HL-60/S4 (cell line): ENCODE measurements around the gene STUM.

Experiments used
- in situ Hi-C: fragments of 300-500 bp; cut with MboI; formaldehyde crosslinking; loops from 2 replicates; pipeline ENCODE4 v1.14.3; 2022; ENCODE audit warnings: low sequenced_read_pairs

The STUM gene

DNA sequence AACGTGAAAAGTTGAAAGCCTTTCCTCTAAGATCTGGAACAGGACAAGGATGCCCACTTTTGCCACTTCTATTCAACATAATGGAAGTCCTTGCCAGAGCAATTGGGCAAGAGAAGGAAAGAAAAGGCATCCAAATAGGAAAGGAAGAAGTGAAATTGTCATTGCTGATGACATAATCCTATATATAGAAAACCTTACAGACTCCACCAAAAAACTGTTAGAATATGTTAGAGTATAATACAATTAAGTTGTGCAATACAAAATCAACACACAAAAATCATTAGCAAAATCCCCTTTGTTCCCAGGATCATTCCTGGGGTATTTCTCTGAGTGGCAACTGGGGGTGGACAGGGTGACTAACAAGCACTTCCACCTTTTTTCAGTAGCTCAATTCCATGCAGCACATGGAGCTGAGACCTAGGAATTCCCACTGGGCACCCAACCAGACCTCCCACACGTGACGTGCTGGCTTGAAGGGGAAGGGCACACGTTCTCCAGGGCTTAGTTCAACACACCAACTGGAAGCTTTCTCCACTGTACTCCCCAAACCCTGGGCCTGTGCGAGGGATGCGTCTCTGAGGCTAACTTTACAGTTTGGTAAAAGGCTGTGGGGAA lies 9.6 kb downstream of the STUM start:
- in situ Hi-C loops: no loop called here

DNA sequence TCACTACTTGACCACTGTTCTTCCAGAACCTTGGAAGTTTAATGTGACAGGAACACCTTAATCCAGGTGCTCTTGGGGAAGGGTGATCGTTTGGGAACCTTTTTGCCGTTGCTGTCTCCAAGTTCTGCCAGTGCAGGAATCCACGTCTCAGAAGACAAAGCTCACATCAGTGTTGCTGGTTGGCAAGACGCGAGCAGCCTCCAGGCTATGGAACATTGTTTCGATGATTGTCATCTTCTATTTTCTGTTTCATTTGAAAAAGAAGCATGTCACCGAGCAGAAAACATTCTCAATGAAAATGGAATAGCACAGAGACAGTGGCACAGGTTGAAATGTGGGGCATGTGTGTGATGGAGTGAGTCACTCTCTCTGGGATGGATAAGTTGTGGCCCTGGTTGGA lies 11.7 kb downstream of the STUM start:
- in situ Hi-C loops: no loop called here

DNA sequence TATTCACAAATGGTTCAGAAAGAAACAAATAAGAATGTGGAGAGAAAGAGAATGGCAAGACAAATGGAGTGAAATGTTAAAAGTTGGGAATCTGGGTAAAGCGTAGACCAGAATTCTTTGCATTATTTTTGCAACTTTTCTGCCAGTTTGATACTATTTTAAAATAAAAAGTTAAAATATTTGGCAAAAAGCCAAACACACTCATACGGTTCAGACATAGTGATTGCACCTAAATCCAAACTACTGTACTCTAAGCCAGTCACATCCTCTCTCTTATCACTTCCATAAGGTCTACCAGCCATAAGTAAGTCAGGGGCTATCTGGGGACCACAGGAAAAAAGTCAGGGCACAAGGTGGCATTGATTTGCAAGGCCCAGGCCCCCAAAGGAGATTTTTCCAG lies 14.4 kb downstream of the STUM start:
- in situ Hi-C loops: no loop called here

DNA sequence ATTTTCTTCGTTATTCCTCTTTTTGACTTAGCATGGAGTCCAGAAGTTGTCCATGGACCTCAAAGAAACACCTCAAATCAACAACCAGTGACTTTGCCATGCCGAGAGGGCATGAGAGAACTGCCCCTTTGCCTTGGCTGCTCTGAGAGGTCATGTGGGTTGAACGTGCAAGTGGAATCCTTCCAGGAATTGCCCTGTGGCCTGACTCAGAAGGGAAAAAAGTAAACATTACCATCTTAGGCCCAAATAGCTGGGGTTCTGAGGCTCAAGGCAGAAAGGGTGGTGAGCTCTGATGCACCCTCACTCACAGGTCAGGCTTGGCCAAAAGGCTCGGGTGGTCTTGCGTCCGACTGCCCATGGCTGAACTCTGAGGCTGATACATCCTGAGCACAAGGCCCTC lies 15.1 kb downstream of the STUM start:
- in situ Hi-C loops: no loop called here

DNA sequence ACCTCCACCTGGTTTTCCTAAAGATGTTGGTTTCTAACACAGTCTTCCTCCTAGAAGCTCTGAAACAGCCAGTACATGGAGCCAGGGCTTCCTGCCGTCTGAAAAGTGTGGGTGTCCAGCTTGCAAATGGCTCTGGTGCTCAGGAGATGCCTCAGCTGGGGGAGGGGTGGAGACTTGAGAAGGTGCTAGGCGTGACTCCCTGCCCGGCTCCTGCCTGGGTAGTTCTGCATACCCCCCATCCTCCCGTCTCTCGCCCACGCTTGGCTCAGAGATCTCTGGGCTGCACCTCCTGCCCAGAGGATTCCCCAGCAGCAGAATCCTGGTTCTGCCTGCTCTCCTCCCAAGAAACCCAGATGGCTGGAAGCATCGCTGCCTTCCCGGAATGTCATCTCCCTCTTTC lies 16.9 kb downstream of the STUM start:
- in situ Hi-C loops: no loop called here

DNA sequence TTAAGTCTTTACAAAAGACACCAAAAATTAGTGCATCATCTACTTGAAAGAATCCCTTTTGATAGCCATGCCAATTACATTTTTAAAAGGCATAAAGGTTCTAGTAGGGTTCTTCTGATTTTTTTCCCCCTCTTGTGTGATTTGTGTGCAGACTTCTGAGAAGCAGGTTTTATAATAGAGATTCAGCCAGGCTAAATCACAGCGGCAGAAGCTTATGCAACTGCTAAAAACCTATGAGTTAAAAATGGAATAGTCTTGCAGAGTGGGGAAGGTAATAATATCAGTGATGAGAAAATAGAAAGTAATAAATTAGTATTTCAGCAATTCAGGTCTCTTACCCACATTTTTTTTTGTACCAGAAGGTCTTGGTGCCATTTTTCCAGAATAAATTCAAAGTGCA lies 17.7 kb downstream of the STUM start:
- in situ Hi-C loops: no loop called here

DNA sequence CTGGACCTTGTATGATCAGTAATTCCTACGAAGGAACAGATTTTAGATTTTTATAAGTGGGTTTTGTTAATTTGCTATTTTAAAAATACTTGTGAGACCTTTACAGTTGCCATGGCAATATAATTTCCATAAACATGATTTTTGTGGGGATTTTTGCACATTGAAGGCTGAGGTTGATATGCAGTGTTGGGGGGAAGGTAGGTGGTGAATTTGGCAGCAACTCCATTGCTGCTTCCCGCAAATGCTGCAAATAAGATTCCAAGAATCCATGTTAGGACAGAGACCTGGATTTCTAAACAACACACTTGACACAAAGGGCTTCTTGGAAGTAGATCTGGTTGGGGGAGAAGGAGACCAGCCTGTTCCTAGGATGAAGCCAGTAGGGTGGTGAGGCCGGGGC lies 18.2 kb downstream of the STUM start:
- in situ Hi-C loops: no loop called here

DNA sequence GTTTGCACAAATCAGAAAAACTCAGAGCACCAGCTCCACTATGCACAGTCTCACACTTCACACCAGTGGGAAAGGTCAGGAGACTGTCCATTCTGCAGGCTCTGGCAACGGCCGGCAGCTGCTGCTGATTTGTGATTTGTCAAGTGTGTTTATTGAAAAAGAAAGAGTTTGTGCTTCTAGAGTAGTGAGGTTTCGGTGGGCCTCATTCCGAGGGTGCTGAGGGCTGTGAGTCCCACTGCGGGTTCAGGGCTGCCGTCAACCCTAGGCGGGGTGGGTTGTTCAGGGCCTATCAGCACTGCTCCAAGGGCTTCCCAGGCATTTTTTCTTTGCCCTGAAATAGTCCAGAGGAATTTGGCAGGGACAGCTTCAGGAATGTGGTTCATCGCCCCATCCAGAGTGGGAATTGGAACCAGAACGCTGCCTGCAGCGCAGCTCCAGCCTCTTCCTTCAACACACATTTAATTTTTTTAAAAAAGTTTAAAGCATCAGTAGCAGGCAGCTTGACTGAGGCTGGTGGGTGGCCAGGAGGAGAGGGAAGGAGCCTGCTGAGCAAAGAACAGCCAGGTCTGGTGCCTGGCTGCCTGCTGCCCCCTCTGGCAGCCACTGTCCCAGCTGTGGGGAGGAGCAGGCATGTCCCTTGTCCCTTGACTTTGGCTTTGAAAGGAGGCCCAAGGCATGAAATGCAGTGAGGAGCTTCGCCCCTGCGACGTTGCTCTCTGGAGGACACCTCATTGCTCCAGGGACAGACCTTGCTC lies 19.7 kb downstream of the STUM start:
- in situ Hi-C loops: no loop called here

DNA sequence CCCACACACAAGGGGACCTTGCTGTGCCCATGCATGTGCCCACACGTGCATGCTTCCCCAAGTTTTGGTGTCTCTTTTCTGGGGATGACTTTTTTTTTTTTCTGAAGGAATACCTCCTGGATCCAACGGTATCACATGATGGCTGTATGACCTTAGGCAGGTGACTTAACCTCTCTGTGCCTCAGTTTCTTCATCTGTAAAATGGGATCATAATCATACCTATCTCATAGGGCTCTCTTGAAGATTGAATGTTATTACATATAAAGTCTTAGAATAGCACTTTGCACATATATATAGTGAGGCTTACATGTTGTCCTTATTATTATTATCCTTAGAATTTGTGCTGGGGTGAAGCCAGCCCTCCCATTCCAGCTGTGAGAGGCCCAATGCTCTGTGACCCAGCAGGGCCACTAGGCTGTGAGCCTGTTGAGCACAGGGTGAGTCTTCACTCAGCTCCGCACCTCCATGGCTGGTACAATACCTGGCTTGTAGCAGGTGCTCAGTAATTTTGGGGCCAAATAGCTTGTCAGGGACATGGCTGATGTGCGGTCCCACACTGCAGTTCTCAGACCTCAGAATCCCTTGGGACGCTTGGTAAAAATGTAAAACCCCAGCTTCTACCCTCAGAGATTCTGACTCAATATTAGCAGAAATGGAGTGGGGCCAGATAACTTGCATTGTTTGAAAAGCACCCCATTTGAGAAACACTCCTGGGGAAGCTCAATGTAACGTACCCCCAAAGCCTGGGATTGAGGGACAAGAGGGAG lies 20.6 kb downstream of the STUM start:
- in situ Hi-C loops: no loop called here

DNA sequence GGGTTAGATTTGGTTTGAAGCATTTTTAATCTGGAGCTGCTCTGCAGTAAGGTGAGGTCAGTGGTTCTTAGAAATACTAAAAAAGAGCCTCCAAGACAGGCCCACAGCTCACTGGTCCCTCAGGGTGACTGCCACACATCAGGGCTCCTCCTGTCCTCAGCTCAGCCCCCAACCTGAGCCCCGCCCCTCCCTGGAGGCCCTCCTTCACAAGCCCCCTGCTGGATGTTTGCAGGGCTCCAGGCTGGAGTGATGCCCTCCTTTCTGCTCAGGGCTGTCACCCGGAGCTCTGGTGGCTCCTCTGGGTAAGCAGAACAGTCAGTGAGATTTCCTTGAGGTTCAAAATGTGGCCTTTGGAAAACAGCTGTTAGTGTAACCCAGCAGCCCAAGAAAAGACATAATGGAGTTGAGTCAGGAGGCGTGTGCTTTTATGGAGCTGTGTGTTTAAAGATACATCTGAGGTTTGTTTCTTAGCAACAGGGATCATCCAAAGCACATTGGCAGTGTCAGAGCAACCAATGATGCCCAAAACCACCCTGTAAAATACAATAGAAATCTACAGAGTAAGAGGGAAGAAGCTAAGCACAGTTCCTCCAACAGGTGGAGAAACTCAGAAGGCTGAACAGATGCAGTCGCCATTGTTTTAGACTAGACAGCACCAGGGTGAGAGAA lies 21.4 kb downstream of the STUM start:
- in situ Hi-C loops: no loop called here

DNA sequence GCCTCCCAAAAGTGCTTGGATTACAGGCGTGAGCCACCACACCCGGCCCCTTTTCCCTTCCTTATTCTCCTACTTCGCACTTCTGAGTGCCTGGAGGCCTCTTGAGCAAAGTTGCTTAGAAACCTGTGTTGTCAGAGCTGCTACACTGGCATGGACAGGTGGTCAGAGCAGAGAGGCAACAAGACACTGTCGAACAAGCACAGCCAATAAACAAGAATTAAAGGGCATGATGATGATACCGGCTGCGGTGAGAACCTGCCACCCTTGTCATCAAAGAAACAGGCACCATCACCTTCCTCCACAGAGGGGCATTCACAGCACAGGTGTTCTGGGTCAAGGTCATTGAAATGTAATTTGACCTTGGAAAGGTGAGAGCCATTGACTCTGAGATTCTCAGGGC lies 23.3 kb downstream of the STUM start:
- in situ Hi-C loops: no loop called here

DNA sequence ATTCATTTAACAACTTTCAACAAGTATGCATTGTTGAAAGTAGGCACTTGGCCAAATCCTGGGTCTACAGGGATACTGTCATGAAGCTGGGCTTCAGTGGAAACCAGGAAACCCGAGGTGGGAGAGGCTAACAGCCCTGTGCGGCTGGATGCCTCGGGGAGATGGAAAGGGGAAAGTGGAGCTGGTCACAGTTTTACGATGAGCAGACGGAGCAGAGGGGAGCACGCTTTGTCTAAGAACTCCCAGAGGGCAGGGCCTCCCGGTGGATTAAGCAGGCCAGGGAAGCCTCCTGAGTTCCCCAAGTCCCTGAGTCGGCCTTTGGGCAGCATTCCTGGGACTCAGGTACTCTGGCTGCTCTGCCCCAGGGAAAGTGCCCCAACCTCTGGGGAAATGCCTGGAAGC lies 23.8 kb downstream of the STUM start:
- in situ Hi-C loops: no loop called here

DNA sequence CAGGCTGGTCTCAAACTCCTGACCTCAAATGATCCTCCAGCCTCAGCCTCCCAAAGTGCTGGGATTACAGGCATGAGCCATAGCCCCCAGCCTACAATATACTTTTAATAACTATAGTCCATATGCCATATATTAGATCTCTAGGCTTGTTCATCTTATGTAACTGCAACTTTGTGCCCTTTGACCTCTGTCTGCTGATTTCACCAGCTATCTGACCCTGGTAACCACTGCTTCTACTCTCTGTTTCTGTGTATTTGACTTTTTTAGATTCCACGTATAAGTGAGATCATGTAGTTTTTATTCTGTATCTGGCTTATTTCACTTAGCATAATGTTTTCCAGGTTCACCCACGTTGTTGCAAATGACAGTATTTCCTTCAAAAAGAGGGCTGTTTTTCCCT lies 25.5 kb downstream of the STUM start:
- in situ Hi-C loops: no loop called here

DNA sequence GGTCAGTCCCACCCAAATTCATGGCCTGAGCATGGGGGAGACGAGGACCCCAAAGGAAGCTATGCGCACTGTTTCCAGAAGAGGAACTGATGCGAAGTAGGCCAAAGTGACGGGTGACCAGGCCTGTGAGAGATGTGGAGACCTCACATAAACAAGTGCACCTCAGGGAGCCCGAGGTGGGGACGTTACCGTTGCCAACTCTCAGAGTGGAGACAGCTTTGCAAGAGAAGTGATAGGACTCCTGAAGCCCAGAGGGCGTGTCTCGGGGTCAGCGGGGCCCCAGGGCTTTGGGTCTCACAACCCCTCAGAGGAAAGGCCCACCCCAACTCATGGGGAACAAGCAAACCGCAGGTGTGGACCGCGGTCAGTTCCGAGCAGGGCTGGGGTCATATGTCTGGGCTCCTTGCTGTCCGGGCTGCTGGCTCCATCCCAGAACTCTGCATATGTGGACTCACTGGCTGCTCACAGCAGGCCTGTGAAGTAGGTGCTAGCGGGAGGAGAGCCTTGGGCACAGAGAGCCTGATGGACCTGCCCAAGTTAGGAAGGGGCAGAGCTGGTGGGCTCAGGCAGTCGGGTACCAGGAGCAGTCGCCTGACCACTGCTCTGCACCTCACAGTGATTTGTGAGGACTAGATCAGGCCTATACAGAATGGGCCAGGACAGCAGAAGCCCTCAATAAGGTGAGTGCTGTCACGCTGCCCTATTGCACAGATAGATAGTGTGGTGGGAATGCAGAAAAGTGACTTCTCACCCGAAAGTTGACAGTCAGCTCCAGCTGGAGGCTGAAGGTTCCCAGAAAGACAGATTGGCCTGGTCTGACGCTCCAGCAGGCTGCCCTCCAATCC lies 26.2 kb downstream of the STUM start:
- in situ Hi-C loops: no loop called here

DNA sequence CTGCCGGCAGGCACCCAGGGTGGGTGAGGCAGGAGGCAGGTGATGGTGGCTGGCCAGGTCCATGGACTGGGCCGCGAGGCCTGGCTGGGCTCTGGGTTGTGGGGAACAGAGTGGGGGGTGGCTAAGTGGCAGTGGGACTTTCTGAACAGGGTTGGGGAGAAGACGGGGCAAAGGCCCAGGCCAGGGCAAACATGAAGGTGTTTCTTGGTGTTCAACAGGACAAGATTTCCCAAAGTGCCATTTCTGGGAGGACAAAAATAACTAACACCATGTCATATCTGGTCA lies 26.8 kb downstream of the STUM start:
- in situ Hi-C loops: no loop called here

DNA sequence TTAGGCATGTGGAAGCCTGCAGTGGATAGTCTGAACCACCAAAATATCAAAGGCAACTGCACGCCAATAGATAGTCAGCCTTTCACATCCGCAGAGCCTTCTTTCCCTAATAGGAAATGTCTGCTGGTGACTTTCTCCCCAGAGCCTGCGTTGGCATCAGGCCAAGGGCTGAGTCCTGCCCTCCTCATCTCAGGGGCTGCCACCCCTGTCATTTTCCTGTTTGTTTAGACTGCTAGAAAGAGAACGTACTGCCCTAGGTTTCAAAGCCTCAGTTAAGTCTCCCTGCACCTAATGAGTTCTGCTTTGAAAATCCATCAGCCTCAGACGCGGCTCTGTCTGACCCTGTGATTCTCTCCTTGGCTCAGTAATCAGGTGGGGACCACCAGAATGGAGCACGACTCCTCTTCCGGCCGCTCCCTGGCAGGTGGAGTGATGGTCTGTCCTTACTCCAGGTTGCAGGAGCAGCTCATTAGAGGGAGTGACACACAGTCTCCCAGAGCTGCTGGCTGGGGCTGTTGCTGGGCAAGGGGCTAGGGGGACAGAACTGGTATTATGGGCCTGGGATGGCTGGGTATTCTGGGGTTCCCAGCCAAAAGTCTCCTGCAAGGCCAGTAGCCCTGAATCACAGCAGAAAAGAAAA lies 27.3 kb downstream of the STUM start:
- in situ Hi-C loops: no loop called here

DNA sequence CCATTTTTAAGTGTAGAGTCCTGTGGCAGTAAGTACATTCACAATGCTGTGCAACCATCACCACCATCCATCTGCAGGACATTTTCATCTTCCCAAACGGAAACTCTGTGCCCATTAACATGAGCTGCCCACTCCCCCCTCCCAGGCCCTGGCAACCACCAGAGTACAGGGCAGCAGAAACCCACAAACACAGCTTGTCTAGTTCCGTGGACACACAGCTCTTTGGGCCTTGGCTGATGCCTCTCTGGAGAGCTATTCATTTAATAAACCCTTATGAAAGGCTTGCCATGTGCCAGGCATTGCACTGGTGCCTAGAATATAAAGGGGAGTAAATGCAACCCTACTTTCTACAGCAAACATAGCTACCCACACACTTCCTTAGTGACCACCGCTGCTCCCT lies 28.0 kb downstream of the STUM start:
- in situ Hi-C loops: no loop called here

DNA sequence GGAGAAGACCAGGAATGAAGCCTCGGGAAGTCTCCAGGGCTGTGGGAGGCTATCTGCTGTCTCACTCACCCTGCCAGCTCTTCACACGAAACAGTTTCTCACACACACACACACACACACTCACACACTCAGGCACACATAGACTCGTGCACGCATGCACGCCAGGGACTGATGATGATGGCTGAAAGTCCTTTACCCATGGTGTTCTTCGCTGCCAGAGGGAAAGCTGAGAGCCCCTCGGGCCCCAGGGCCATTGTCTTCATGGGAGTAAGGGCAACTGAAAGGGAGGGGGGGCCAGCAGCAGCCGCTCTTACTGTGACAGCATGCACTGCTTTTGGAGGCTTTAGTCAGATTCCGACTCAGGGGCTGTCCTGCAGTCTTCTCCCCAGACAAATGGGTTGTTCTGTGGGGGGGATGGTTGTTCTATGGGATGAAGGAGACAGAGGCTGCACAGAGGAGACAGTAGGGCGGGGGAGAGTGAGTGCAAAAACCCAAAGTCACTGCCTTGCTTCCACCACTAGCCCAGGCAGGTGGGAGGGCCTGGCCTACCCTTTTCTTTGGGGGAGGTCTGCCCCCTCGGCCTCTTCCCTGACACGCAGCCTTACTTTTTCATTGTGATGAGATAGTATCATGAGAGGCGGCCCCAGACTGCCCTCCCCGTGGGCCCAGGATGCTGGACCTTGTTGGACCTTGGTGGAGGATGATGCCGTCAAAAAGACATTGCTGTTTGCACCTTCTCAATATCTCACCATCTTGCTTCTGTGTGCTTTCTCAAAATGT lies 29.0 kb downstream of the STUM start:
- in situ Hi-C loops: no loop called here

DNA sequence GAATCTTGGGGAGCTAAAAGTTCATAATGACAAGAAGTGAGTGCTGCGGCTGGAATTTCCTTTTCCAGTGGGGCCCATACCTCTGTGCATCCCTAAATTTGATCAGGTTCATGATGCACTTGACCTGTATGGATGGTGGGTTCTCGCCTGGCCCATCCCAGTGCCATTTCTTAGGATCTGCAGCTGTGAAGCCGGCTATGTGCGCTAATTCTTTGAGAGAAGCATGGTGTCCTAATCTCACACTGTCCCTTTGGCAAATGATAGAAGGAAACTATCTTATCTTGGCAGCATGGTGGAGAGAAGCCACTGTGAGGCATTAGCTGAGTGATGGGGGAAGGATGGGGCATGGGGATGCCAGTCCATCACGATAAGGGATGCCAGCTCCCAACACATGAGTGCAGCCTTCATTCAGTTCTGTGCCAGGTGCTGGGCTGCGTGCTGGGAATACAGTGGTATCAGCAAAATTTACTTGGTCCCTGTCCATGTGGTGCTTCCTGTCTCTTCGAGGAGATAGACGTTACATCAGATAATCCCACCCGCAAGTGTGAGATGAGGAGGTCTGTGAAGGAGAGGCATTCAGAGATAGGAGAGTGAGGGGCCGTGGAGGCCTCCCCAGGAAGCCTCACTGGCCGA lies 30.5 kb downstream of the STUM start:
- in situ Hi-C loops: no loop called here
